ENCODE data around the gene LRWD1.

GRCh38 chr7:102424787-102425218 is 40.0 kb upstream of the LRWD1 start:
- no peak for TF ChIP-seq EP300 (IDR thresholded peaks at IDR 0.05)
- no peak for TF ChIP-seq CTCF (IDR thresholded peaks at IDR 0.05)
